ENCODE results near the gene RPLP2.
A peak's percentile ranks its signal among the peaks of the same experiment; 100 is the strongest.

The RPLP2 gene

DNA sequence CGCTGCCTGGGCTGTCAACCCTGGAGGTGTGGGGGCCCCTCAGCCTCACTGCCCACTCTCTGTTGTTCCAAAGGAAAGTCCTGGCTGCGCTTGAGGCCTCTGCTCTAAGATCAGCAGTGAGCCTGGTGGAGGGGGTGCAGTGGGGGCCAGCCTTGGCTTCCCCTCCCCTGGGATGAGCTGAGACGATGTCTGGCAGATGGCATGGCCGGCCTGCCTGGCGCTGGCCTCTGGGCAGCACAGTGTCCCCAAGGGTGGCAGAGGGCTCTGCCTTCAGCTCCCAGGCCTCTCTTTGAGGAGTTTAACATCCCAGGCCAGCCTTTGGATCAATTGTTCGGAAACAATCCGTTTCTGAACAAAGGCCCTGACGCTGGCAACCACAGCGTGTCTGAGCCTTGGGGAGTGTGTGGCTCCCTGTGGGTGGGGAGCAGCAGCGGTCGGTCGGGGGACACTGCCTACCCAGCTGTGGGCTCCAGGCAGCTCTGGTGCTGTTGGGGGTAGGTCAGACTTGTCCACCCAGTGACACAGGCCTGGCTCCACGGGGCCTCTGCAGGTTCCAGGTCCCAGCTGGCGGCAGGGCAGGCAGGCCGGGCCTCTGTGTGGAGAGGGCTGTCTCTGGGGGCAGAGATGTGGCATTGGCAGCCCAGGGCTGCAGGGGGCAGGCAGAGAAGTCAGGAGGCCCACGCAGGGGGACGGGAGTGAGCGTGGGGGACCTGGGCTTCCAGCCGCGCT, 45.0 kb downstream of the RPLP2 start:
- no peak for DNase-seq

DNA sequence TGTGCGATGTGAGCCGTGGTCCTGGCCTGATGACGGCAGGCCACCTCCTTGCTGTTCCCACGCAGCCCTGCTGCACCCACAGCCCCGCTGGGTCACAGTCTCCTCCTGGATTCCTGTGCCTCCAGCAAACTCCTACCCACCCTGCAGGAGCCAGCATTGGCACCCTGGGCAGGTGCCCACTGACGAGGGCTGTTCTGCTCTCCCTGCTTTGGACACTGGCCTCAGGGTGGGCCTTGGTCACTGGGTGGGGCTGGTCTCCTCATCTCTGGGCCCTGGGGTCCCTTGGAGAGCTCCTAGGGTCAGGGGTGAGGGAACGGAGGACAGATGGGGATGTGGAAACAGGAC, 45.5 kb downstream of the RPLP2 start:
- no peak for DNase-seq

GRCh38 chr11:855796-856195, 46.0 kb downstream of the RPLP2 start:
- DNase-seq = no peak

- no peak for DNase-seq
Measured at GRCh38 chr11:856397-856796, 46.6 kb downstream of the RPLP2 start.

DNA sequence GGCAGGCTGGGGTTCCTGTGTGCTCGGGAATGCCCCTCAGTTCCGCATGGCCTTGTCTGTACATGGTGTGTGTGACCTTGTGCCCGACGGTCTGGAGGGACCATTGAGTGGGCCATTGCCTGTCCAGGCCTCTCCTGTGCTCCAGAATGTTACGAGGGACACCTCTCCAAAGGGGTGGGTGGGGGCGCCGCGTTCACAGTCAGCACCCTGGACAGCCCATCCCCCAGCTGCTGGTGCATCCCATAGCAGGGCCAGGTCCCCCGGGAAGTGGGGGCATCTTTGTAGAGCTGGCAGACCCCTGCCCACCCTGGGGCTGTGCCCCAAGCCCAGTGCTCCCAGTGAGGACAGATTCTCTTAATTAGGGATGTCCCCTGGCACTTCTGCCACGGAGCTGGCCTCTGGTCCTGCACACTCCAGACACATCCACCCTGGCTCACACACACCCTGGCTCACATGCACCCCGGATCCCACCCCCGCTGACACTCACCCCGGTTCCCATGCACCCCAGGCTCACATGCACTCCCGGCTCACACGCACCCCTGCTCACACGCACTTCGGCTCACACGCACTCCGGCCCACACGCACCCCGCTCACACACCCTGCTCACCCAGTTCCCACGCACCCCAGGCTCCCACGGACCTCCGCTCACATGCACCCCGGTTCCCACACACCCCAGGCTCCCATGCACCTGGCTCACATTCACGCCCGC, 48.4 kb downstream of the RPLP2 start:
- DNase-seq = no peak

GRCh38 chr11:858762-859339, 49.1 kb downstream of the RPLP2 start:
- no peak for DNase-seq

DNA sequence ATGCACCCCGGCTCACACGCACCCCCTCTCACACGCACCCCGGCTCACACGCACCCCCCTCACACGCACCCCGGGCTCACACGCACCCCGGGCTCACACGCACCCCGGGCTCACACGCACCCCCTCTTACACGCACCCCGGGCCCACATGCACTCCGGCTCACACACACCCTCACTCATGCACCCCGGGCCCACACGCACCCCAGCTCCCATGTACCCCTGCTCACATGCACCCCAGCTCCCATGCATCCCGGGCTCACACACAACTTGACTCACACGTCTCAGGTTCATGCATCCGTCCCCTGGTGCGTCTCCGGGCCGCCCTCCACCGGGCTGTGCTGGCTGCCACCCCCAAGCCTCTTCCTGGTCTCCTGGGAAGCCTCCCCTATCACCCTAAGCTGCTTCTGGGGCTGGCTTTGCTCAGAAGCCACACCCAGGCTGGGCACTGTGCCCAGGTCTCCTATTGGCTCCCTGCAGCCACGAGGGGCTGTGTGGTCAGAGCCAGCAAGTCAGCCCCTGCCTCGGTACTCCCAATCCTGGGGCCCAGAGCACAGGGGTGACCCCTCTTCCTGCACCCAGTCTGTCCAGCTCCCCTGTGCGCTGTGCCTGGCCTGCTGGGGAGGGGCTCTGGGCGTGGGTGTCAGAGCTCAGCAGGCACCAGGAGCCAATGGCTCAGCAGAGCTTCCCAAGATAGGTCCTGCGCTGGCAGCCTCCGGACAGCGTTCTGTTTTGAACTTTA, 49.8 kb downstream of the RPLP2 start:
- DNase-seq = peak; percentile 26

GRCh38 chr11:860234-861104, 50.7 kb downstream of the RPLP2 start:
- DNase-seq = no peak

- no peak for DNase-seq
Measured at GRCh38 chr11:861105-861479, 51.3 kb downstream of the RPLP2 start.

DNA sequence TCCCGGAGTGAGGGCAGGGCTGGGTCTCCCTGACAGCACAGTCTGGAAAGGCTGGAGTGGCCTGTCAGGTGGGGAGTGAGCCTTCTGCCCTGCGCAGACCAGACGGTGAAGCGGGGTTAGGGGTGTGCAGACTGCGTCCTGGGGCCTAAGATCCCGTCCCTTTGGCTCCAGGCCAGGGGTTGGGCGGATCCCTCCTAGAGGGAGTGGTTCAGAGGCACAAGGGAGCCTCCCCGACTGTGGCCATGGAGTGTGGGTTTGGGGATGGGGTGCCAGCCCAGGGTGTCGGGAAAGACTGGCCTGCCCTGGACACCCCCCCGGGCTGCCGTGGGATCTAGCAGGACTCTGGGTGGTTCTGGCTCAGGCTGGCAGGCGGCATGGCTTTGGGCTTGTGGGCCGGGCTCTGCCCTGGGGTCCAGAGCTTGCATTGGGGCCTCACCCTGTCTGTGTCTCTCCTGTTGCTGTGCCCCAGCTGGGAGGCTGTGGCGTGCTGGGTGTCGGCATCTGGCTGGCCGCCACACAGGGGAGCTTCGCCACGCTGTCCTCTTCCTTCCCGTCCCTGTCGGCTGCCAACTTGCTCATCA, 52.4 kb downstream of the RPLP2 start:
- DNase-seq = no peak

Data from DMS79 (cell line).